ENCODE results near the gene KCNK1. TPM values are rescaled to one million over a fixed set of nuclear protein-coding genes. Genes with fewer than 3 reads are reported as not detected.
A peak's percentile ranks its signal among the peaks of the same experiment; 100 is the strongest.

Gene KCNK1
- 19.0 and 20.5 TPM in 2 replicates for polyA plus RNA-seq (2013)

DNA sequence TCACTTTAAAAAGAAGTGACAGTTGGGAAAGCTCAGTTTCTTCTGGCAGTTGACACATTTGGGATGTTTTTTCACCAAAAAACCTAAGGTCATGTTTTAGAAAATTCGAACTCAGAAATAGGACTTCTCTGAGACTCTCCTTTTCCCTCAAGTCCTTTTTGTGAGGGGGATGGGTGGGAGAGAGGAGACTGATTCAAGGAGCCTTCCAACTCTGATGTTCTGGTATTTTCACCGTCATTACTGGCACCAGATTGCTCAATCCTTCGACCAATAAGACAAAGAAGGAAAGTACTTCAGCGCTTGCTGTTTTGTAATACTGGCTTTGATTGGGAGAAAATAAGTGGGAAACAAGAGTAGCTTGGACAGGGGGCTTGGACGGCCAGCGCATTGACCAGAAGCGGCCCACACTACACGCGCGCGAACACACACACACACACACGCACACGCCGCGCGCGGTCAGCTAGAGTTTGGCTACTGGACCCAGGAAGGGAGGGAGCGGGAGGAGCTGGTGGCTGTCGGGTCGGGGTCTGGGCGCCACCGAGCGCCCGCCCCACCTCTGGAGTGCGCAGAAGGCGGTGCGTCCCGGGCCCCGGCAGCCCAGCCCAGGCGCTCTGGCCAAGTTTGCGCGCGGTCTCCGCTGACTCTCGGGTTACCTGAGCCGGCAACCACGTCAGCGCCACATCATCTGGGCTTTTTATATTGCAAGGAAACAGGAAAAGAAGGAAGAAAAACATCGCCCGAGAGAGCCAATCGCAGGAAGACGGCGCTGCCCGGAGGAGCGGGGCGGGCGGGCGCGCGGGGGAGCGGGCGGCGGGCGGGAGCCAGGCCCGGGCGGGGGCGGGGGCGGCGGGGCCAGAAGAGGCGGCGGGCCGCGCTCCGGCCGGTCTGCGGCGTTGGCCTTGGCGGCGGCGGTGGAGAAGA is at the start of gene KCNK1:
TSS of gene KCNK1 (plus strand) at position 855 of the 921 bp plus-strand sequence. CDS start at position 921, 66 bp downstream.
- Histone ChIP-seq H3K79me1 (ENCODE audit: low read length) (peaks cover 20% of the 10 kb centered on the region), H3K27ac (ENCODE audit: low read depth, low read length) (peak within 1 kb of the TSS; percentile 73), H2BK5ac (ENCODE audit: low read depth, low read length, poor library complexity) (peak within 1 kb of the TSS; percentile 85), H2AK5ac (ENCODE audit: low read length) (peak within 1 kb of the TSS; percentile 21), H2AFZ (ENCODE audit: insufficient read depth, low read length, poor library complexity) (peak within 1 kb of the TSS; percentile 87), H3K18ac (ENCODE audit: low read length) (peak within 1 kb of the TSS; percentile 89), H3K4me2 (ENCODE audit: low read length) (peak within 1 kb of the TSS; percentile 78), H3K9ac (ENCODE audit: low read length) (peak within 1 kb of the TSS; percentile 74), H3K9me3 (ENCODE audit: insufficient read depth, low read depth, low read length) (no peaks in the 10 kb centered on the region), H3K14ac (ENCODE audit: low read length) (peak within 1 kb of the TSS; percentile 86), H2BK12ac (ENCODE audit: low read length) (peak within 1 kb of the TSS; percentile 10), H2BK120ac (ENCODE audit: insufficient read depth, low read length, poor library complexity) (peak within 1 kb of the TSS; percentile 79), H3K4ac (ENCODE audit: low read depth, low read length) (peak within 1 kb of the TSS; percentile 99), H3K27me3 (ENCODE audit: insufficient read depth, low read length) (no peaks in the 10 kb centered on the region), H3K23ac (ENCODE audit: low read length) (no peak within 1 kb of the TSS), H3K79me2 (ENCODE audit: control insufficient read depth, insufficient read depth, low read length, poor library complexity) (peaks cover 12% of the 10 kb centered on the region), H4K91ac (ENCODE audit: low read depth, low read length) (peak within 1 kb of the TSS; percentile 86), H4K12ac (ENCODE audit: low read depth, low read length) (peak within 1 kb of the TSS; percentile 73), H4K8ac (ENCODE audit: low read depth, low read length) (peak within 1 kb of the TSS; percentile 91), H3K4me1 (ENCODE audit: control insufficient read depth in 1 of 2, insufficient read depth in 2 of 2, low read length in 2 of 2) (peaks cover 8 to 18% of the 10 kb centered on the region in 2 experiments), H3K4me3 (ENCODE audit: low read depth, low read length) (peak within 1 kb of the TSS; percentile 82), H3K36me3 (ENCODE audit: control insufficient read depth in 1 of 2, insufficient read depth in 2 of 2, low read length in 2 of 2) (peaks cover 2 to 5% of the 10 kb centered on the region in 2 experiments)
- peak; percentile 76 to 80 for DNase-seq
- no CpG with 5 or more reads among the region's 70 CpGs for WGBS (ENCODE audit: extremely low coverage, insufficient coverage, insufficient read length)

DNA sequence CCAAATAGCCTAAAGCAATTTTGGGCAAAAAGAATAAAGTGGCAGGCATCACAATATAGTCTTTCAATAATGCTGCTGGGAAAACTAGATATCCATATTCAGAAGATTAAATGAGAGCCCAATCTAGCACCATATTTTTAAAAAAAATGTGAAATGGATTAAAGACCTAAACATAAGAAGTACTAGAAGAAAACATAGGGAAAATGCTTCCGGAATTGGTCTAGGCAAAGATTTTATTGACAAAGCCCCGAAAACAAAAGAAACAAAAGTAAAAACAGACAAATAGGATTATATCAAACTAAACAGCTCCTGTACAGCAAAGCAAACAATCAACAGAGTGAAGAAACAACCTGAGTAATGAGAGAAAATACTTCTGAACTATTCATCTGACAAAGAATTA is 48.6 kb upstream of the KCNK1 start:
- Histone ChIP-seq H2AFZ (ENCODE audit: insufficient read depth, low read length, poor library complexity) (no peak overlapping the region), H2BK12ac (ENCODE audit: low read length) (no peak overlapping the region), H2AK5ac (ENCODE audit: low read length) (no peak overlapping the region), H3K4me3 (ENCODE audit: low read depth, low read length) (no peak overlapping the region), H4K91ac (ENCODE audit: low read depth, low read length) (no peak overlapping the region), H3K23ac (ENCODE audit: low read length) (no peak overlapping the region), H3K9me3 (ENCODE audit: insufficient read depth, low read depth, low read length) (no peaks in the 10 kb centered on the region), H3K4me2 (ENCODE audit: low read length) (no peak overlapping the region), H2BK120ac (ENCODE audit: insufficient read depth, low read length, poor library complexity) (no peak overlapping the region), H3K79me1 (ENCODE audit: low read length) (no peaks in the 10 kb centered on the region), H3K27ac (ENCODE audit: low read depth, low read length) (no peak overlapping the region), H3K9ac (ENCODE audit: low read length) (no peak overlapping the region), H3K18ac (ENCODE audit: low read length) (no peak overlapping the region), H4K12ac (ENCODE audit: low read depth, low read length) (no peak overlapping the region), H3K79me2 (ENCODE audit: control insufficient read depth, insufficient read depth, low read length, poor library complexity) (no peaks in the 10 kb centered on the region), H3K27me3 (ENCODE audit: insufficient read depth, low read length) (no peaks in the 10 kb centered on the region), H3K36me3 (ENCODE audit: control insufficient read depth in 1 of 2, insufficient read depth in 2 of 2, low read length in 2 of 2) (no peaks in the 10 kb centered on the region), H2BK5ac (ENCODE audit: low read depth, low read length, poor library complexity) (no peak overlapping the region), H3K4me1 (ENCODE audit: control insufficient read depth in 1 of 2, insufficient read depth in 2 of 2, low read length in 2 of 2) (no peaks in the 10 kb centered on the region), H4K8ac (ENCODE audit: low read depth, low read length) (no peak overlapping the region), H3K14ac (ENCODE audit: low read length) (no peak overlapping the region), H3K4ac (ENCODE audit: low read depth, low read length) (no peak overlapping the region)
- no CpG with 5 or more reads among the region's 2 CpGs for WGBS (ENCODE audit: extremely low coverage, insufficient coverage, insufficient read length)
- DNase-seq: no peak

DNA sequence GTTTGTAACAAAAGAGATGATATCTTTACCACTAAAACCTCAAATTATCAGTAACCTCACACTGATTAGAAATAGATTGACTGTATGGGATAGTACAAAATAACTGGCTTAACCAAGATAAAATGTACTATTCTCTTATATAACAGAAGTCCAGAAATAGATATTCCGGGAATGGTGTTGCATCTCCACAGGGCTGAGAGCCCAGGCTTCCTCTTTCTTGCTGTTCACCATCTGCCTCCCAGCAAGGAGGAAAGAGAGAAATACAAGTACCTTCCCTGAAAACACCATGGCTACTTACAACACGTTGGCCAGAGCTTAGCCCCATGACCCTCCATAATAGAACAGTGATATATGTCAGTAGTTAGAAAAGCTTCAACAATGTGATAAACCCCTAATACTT is 47.0 kb upstream of the KCNK1 start:
- Histone ChIP-seq H3K18ac (ENCODE audit: low read length) (no peak overlapping the region), H3K23ac (ENCODE audit: low read length) (no peak overlapping the region), H3K36me3 (ENCODE audit: control insufficient read depth in 1 of 2, insufficient read depth in 2 of 2, low read length in 2 of 2) (no peaks in the 10 kb centered on the region), H3K4me2 (ENCODE audit: low read length) (no peak overlapping the region), H3K4me3 (ENCODE audit: low read depth, low read length) (no peak overlapping the region), H3K4me1 (ENCODE audit: control insufficient read depth in 1 of 2, insufficient read depth in 2 of 2, low read length in 2 of 2) (no peaks in the 10 kb centered on the region), H4K8ac (ENCODE audit: low read depth, low read length) (no peak overlapping the region), H4K12ac (ENCODE audit: low read depth, low read length) (no peak overlapping the region), H2BK120ac (ENCODE audit: insufficient read depth, low read length, poor library complexity) (no peak overlapping the region), H3K14ac (ENCODE audit: low read length) (no peak overlapping the region), H3K79me1 (ENCODE audit: low read length) (no peaks in the 10 kb centered on the region), H2AK5ac (ENCODE audit: low read length) (no peak overlapping the region), H3K27ac (ENCODE audit: low read depth, low read length) (no peak overlapping the region), H3K9me3 (ENCODE audit: insufficient read depth, low read depth, low read length) (no peaks in the 10 kb centered on the region), H3K4ac (ENCODE audit: low read depth, low read length) (no peak overlapping the region), H2BK12ac (ENCODE audit: low read length) (no peak overlapping the region), H3K27me3 (ENCODE audit: insufficient read depth, low read length) (no peaks in the 10 kb centered on the region), H3K9ac (ENCODE audit: low read length) (no peak overlapping the region), H3K79me2 (ENCODE audit: control insufficient read depth, insufficient read depth, low read length, poor library complexity) (no peaks in the 10 kb centered on the region), H2BK5ac (ENCODE audit: low read depth, low read length, poor library complexity) (no peak overlapping the region), H2AFZ (ENCODE audit: insufficient read depth, low read length, poor library complexity) (no peak overlapping the region), H4K91ac (ENCODE audit: low read depth, low read length) (no peak overlapping the region)
- no CpG with 5 or more reads among the region's 2 CpGs for WGBS (ENCODE audit: extremely low coverage, insufficient coverage, insufficient read length)
- no peak for DNase-seq

GRCh38 chr1:233569636-233570035 is 44.3 kb upstream of the KCNK1 start:
- no peaks in the 10 kb centered on the region for H3K4me1 ChIP-seq (ENCODE audit: control insufficient read depth in 1 of 2, insufficient read depth in 2 of 2, low read length in 2 of 2)
- no peaks in the 10 kb centered on the region for H3K9me3 ChIP-seq (ENCODE audit: insufficient read depth, low read depth, low read length)
- H3K36me3 ChIP-seq (ENCODE audit: control insufficient read depth in 1 of 2, insufficient read depth in 2 of 2, low read length in 2 of 2): no peaks in the 10 kb centered on the region
- no peak overlapping the region for H3K23ac ChIP-seq (ENCODE audit: low read length)
- H4K8ac ChIP-seq (ENCODE audit: low read depth, low read length): no peak overlapping the region
- H3K18ac ChIP-seq (ENCODE audit: low read length): no peak overlapping the region
- no peak overlapping the region for H3K14ac ChIP-seq (ENCODE audit: low read length)
- H2BK5ac ChIP-seq (ENCODE audit: low read depth, low read length, poor library complexity): no peak overlapping the region
- no peak overlapping the region for H3K4me2 ChIP-seq (ENCODE audit: low read length)
- no peak overlapping the region for H2BK12ac ChIP-seq (ENCODE audit: low read length)
- no peak overlapping the region for H4K12ac ChIP-seq (ENCODE audit: low read depth, low read length)
- no peak overlapping the region for H3K9ac ChIP-seq (ENCODE audit: low read length)
- no peak overlapping the region for H2AK5ac ChIP-seq (ENCODE audit: low read length)
- H3K4me3 ChIP-seq (ENCODE audit: low read depth, low read length): no peak overlapping the region
- H2AFZ ChIP-seq (ENCODE audit: insufficient read depth, low read length, poor library complexity): no peak overlapping the region
- H3K27me3 ChIP-seq (ENCODE audit: insufficient read depth, low read length): no peaks in the 10 kb centered on the region
- H2BK120ac ChIP-seq (ENCODE audit: insufficient read depth, low read length, poor library complexity): no peak overlapping the region
- no peak overlapping the region for H3K27ac ChIP-seq (ENCODE audit: low read depth, low read length)
- H3K4ac ChIP-seq (ENCODE audit: low read depth, low read length): no peak overlapping the region
- no peaks in the 10 kb centered on the region for H3K79me2 ChIP-seq (ENCODE audit: control insufficient read depth, insufficient read depth, low read length, poor library complexity)
- H3K79me1 ChIP-seq (ENCODE audit: low read length): no peaks in the 10 kb centered on the region
- DNase-seq: no peak
- H4K91ac ChIP-seq (ENCODE audit: low read depth, low read length): no peak overlapping the region
